Uterus (tissue), 2 donors: Measurements from ENCODE around the gene IBTK.

Experiments
- POLR2A ChIP-seq, 2 donors: fragments of 450-650 bp; IDR thresholded peaks; one replicate each; pipeline ENCODE4 v1.6.1; 2016; ENCODE audit warnings: antibody characterized with exemption in 2 of 2, mild to moderate bottlenecking in 1 of 2, moderate library complexity in 1 of 2
- TF ChIP-seq, protein P1 (sequence below), 4 experiments: fragments of 200-600 bp in 2 of 4; fragments of 450-650 bp in 2 of 4; sonication (generic) in 2 of 4; IDR thresholded peaks; one replicate each; pipeline ENCODE4 v1.5.1; 2016 to 2019; ENCODE audit warnings: antibody characterized with exemption in 4 of 4, mild to moderate bottlenecking in 2 of 4, moderate library complexity in 1 of 4

- no peak for TF ChIP-seq POLR2A (IDR thresholded peaks at IDR 0.05)
- TF ChIP-seq, protein P1, sequence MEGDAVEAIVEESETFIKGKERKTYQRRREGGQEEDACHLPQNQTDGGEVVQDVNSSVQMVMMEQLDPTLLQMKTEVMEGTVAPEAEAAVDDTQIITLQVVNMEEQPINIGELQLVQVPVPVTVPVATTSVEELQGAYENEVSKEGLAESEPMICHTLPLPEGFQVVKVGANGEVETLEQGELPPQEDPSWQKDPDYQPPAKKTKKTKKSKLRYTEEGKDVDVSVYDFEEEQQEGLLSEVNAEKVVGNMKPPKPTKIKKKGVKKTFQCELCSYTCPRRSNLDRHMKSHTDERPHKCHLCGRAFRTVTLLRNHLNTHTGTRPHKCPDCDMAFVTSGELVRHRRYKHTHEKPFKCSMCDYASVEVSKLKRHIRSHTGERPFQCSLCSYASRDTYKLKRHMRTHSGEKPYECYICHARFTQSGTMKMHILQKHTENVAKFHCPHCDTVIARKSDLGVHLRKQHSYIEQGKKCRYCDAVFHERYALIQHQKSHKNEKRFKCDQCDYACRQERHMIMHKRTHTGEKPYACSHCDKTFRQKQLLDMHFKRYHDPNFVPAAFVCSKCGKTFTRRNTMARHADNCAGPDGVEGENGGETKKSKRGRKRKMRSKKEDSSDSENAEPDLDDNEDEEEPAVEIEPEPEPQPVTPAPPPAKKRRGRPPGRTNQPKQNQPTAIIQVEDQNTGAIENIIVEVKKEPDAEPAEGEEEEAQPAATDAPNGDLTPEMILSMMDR (IDR thresholded peaks at IDR 0.05) = no peak
Measured at GRCh38 chr6:82185948-82186535, 61.5 kb downstream of the IBTK start.
